Left lung (tissue), 10 donors: ENCODE results near the gene ENOX2. TPM values are rescaled to one million over a fixed set of nuclear protein-coding genes. Genes with fewer than 3 reads are reported as not detected.

Experiments used
- ATAC-seq: fragments of 200-7000 bp; cut with Tn5 transposase; one replicate; pipeline ENCODE4 v1.9.1; 2020; ENCODE audit warnings: moderate library complexity
- DNase-seq, 4 donors: peaks; one replicate each; pipeline ENCODE4 v3.0.0-alpha.2; 2013 to 2020
- H3K27ac ChIP-seq, 2 donors: fragments of 200-600 bp; sonication (generic) in 1 of 2; one replicate each; pipeline versions ENCODE4 v1.5.0 to v1.8.0; 2020 to 2021
- H3K27me3 ChIP-seq, 2 donors: fragments of 200-600 bp; sonication (generic) in 1 of 2; one replicate each; pipeline versions ENCODE4 v1.5.0 to v1.8.0; 2020 to 2021
- H3K36me3 ChIP-seq, 2 donors: fragments of 200-600 bp; sonication (generic) in 1 of 2; one replicate each; pipeline versions ENCODE4 v1.5.0 to v1.8.0; 2020 to 2021
- H3K4me1 ChIP-seq, 2 donors: fragments of 200-600 bp; one replicate each; pipeline ENCODE4 v1.8.0; 2021
- H3K4me3 ChIP-seq, 2 donors: fragments of 200-600 bp; sonication (generic) in 1 of 2; one replicate each; pipeline versions ENCODE4 v1.5.0 to v1.8.0; 2020 to 2021; ENCODE audit warnings: mild to moderate bottlenecking in 1 of 2
- H3K9me3 ChIP-seq, 2 donors: fragments of 200-600 bp; sonication (generic) in 1 of 2; one replicate each; pipeline versions ENCODE4 v1.5.0 to v1.8.0; 2020 to 2021
- CTCF ChIP-seq, 2 donors: fragments of 200-600 bp; sonication (generic) in 1 of 2; IDR thresholded peaks; one replicate each; pipeline versions ENCODE4 v1.5.0 to v1.8.0; 2021; ENCODE audit warnings: antibody characterized with exemption in 2 of 2
- intact Hi-C, 2 donors: fragments of 100-400 bp; cut with DNase I; formaldehyde crosslinking; loops; one replicate each; pipeline versions ENCODE4 v1.11.2 to v1.14.2; 2022
- polyA plus RNA-seq, 6 donors: library from polyadenylated mRNA; unstranded; fragments of 120-200 nt; gene quantifications; one replicate each; pipeline ENCODE4 v1.2.1, GENCODE V29; 2013; ENCODE audit not compliant: insufficient read length in 6 of 6
- total RNA-seq, 2 donors: library from RNA; stranded (reverse); fragmentation: NEBNext Ultra II Directional; extraction: Animal tissue kit (Norgen Biotek cat#: 25700); gene quantifications; one replicate each; pipeline ENCODE4 v1.2.1, GENCODE V29; 2021
- donor health status: DM: no; HTN: yes; CAD: no.
- donor health status: DM: no; HTN: no; CAD: no.

ENOX2 gene
- total and polyA plus RNA-seq, 8 donors = 2.0 to 13.4 (median 11.0) TPM

DNA sequence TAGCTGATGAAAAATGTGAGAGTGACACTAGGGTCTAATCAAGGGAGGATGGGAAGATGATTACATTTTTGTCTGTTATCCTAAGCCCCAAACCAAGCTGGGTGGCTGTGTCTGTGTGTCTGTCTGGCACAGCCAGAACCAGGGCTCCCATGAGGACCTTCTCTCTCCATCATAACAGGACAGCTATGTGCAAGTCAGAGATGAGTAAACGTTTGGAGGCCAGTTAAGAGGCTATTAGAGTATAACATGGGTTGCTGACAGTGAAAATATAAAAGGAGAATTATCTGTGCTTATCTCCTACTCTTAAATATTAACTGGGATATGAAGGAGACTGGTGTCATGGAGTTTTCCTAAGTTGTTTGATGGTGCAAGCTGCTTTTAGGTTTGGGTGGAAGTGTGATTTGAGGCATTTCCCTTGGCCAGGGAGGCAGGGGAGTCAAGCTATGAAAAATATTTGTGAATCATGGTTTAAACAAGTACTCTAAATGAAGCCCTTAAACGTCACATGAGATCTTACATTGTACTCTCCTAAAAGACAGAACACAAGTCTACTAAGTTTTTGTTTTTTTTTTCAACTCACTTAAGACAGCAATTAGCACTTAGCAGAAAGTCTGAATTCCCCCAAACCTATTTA, 156.2 kb downstream of the ENOX2 start:
- intact Hi-C loops = no loop called here
- H3K4me1 ChIP-seq = no peaks in the 10 kb centered on the region

DNA sequence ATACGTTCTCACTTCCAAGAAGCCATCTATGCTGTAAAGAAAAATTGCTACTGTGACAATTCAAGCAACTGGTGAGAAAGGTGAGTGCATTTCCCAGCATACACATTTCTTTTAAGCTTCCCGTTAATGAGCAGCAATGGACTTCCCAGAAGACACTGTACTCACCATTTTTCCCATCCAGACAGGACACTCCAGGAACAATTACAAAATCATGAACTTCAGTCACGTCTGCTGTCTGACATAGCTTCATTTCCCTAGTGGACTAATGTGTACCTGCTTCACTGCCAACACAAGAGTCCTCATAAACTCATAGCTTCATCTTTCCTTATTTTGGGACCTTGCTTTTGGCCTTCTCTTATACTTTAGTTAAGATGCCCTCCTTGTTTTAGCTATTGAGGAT, 156.9 kb downstream of the ENOX2 start:
- H3K27ac ChIP-seq = no peak overlapping the region
- no peak for TF ChIP-seq CTCF (IDR thresholded peaks at IDR 0.05)
- no peaks in the 10 kb centered on the region for H3K9me3 ChIP-seq
- no peak overlapping the region for H3K4me3 ChIP-seq
- H3K27me3 ChIP-seq = no peaks in the 10 kb centered on the region
- no peak for DNase-seq
- H3K36me3 ChIP-seq = no peaks in the 10 kb centered on the region
- no peaks in the 10 kb centered on the region for H3K4me1 ChIP-seq
- intact Hi-C loops = no loop called here
- no peak for ATAC-seq

More for the DNA sequence above, 156.2 kb downstream of the ENOX2 start:
- Histone ChIP-seq H3K27me3 (no peaks in the 10 kb centered on the region), H3K36me3 (no peaks in the 10 kb centered on the region), H3K4me3 (no peak overlapping the region), H3K9me3 (no peaks in the 10 kb centered on the region), H3K27ac (no peak overlapping the region)
- peak; percentile 46 for ATAC-seq
- TF ChIP-seq CTCF (IDR thresholded peaks at IDR 0.05) = no peak
- no peak for DNase-seq

DNA sequence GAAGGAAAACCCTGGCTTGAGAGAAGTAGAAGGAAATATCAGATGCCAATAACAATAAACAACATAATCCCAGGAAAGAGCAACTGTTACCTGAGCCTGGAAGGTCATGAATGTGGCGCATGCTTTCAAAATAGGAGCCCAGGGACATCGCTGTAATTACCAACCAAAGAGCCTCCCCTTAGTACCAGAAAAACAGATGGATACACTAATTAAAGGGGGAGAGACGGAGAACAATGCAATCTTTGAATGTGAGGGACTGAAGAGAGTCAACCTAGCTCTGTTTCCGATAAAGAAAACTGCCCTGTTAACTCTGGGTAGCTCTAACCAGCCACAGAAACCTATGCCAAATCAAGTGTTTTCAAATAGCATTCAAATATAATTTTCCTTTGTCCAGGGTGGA, 161.4 kb downstream of the ENOX2 start:
- DNase-seq = no peak
- no peak overlapping the region for H3K27ac ChIP-seq
- TF ChIP-seq CTCF (IDR thresholded peaks at IDR 0.05) = no peak
- no peak overlapping the region for H3K4me3 ChIP-seq
- H3K9me3 ChIP-seq = no peaks in the 10 kb centered on the region
- intact Hi-C loops = no loop called here
- no peak for ATAC-seq
- no peaks in the 10 kb centered on the region for H3K36me3 ChIP-seq
- H3K4me1 ChIP-seq = no peaks in the 10 kb centered on the region
- no peaks in the 10 kb centered on the region for H3K27me3 ChIP-seq

DNA sequence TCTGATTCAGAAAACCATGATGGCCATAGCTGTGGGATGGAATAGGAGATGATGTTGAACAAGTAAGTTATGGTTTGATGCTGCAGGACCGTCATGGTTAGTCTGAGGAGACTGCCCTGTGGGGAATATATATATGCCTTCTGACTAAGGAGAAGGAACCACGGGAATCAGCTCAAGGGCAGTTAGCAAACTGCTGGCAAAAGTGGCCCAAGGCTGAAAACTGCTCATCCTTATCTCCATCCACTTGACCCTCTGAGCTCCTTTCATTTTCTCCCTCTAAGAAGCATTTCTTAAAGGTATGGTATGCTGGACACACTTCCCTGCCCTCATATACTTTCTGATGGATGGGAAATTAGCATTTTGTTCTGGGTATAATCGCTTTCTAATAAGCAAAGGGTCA, 161.9 kb downstream of the ENOX2 start:
- DNase-seq (no peak), ATAC-seq (no peak)
- Histone ChIP-seq H3K4me3 (no peak overlapping the region), H3K27ac (no peak overlapping the region), H3K4me1 (no peaks in the 10 kb centered on the region), H3K27me3 (no peaks in the 10 kb centered on the region), H3K36me3 (no peaks in the 10 kb centered on the region), H3K9me3 (no peaks in the 10 kb centered on the region)
- no peak for TF ChIP-seq CTCF (IDR thresholded peaks at IDR 0.05)
- intact Hi-C loops = no loop called here

DNA sequence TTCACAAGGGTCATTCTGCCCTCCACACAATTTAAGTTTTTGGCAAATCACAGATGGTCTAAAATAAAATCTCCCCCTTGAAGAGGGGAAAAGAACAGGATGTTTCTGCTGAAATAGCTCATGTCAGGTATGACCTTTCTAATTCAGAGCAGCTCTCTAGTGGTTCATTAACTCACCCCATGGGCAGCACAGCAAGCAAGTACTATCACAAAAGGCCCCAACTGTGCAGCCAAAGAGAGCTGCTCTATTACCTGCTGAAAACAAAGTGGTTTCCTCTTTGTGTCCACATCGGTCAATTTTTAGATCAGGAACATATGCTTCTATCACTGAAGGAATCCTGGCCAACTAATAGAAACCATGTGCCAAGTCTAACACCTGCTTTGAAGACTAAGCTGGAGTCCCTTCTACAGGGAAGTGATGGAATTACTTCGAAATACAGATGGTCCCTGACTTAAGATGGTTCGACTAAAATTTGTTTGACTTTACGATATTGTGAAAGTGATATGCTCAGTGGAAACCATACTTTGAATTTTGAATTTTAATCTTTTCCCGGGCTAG, 164.3 kb downstream of the ENOX2 start:
- no peaks in the 10 kb centered on the region for H3K9me3 ChIP-seq
- TF ChIP-seq CTCF (IDR thresholded peaks at IDR 0.05) = no peak
- no peak overlapping the region for H3K27ac ChIP-seq
- ATAC-seq = no peak
- no peak for DNase-seq
- no peaks in the 10 kb centered on the region for H3K4me1 ChIP-seq
- H3K36me3 ChIP-seq = no peaks in the 10 kb centered on the region
- no peaks in the 10 kb centered on the region for H3K27me3 ChIP-seq
- intact Hi-C loops = no loop called here
- no peak overlapping the region for H3K4me3 ChIP-seq
